Keratinocyte (primary cell): ENCODE measurements around the gene SIVA1.

Experiments used
- EZH2 ChIP-seq: IDR thresholded peaks from one replicate; pipeline ENCODE4 v1.6.1; 2012; ENCODE audit warnings: inconsistent platforms, mild to moderate bottlenecking, low read length, moderate library complexity
- TF ChIP-seq, protein P1 (sequence below), 3 experiments: IDR thresholded peaks in 1 of 3; conservative IDR thresholded peaks in 1 of 3; optimal IDR thresholded peaks in 1 of 3; 2 replicates in 2 of 3; 3 replicates in 1 of 3; pipeline versions ENCODE3 to v1.5.1; 2011; ENCODE audit warnings: low read length in 3 of 3, mild to moderate bottlenecking in 3 of 3, moderate library complexity in 2 of 3, control low read depth in 1 of 3, inconsistent platforms in 1 of 3; ENCODE audit not compliant: insufficient read depth in 2 of 3; ENCODE audit errors: extremely low read depth in 1 of 3

DNA sequence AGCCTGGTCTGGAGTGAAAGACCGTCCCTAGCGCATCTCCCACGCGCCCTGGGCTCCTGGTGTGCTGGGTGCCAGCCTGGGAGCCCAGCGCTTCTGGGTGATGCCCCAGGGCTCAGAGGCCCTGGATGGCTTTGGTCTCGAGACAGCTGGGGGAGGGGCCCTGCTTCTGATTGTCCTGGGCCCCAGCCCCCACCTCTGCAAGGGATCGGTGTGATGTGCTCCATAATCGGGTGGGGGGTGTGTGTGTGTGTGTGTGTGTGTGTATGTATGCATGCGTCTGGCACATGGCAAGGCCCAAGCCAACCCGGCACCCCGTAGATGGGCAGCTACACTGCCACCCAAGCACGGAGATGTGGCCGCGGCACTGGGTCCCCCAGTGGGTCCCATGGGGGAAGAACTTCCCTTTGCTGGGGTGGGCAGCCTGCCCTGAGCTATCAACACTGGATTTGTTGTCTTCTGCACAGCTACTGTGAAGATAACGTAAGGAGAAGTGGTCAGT, 51.0 kb downstream of the SIVA1 start:
- TF ChIP-seq, protein P1, sequence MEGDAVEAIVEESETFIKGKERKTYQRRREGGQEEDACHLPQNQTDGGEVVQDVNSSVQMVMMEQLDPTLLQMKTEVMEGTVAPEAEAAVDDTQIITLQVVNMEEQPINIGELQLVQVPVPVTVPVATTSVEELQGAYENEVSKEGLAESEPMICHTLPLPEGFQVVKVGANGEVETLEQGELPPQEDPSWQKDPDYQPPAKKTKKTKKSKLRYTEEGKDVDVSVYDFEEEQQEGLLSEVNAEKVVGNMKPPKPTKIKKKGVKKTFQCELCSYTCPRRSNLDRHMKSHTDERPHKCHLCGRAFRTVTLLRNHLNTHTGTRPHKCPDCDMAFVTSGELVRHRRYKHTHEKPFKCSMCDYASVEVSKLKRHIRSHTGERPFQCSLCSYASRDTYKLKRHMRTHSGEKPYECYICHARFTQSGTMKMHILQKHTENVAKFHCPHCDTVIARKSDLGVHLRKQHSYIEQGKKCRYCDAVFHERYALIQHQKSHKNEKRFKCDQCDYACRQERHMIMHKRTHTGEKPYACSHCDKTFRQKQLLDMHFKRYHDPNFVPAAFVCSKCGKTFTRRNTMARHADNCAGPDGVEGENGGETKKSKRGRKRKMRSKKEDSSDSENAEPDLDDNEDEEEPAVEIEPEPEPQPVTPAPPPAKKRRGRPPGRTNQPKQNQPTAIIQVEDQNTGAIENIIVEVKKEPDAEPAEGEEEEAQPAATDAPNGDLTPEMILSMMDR (optimal IDR thresholded peaks at IDR 0.05 in 1 of 3, IDR thresholded peaks at IDR 0.05 in 1 of 3, conservative IDR thresholded peaks at IDR 0.05 in 1 of 3; ENCODE audit: extremely low read depth in 1 of 3, insufficient read depth in 2 of 3, low read length in 3 of 3): no peak
- no peak for TF ChIP-seq EZH2
